Urinary bladder (tissue), 4 donors: ENCODE results near the gene MKNK2. TPM values are rescaled to one million over a fixed set of nuclear protein-coding genes. Genes with fewer than 3 reads are reported as not detected.
A peak's percentile ranks its signal among the peaks of the same experiment; 100 is the strongest.

Experiments used
- DNase-seq: peaks from one replicate; pipeline ENCODE4 v3.0.0-alpha.2; 2015; ENCODE audit errors: extremely low spot score
- H3K27ac ChIP-seq: one replicate; pipeline ENCODE4 v1.5.1; 2013; ENCODE audit warnings: low read depth, mild to moderate bottlenecking, moderate library complexity
- H3K36me3 ChIP-seq: one replicate; pipeline ENCODE4 v1.6.1; 2013; ENCODE audit warnings: mild to moderate bottlenecking, moderate library complexity; ENCODE audit not compliant: insufficient read depth
- H3K4me1 ChIP-seq: one replicate; pipeline ENCODE4 v1.6.1; 2013; ENCODE audit warnings: mild to moderate bottlenecking, moderate library complexity; ENCODE audit not compliant: insufficient read depth
- H3K4me3 ChIP-seq: one replicate; pipeline ENCODE4 v1.5.1; 2013; ENCODE audit warnings: low read depth, low read length
- WGBS: extraction: QIAGEN DNeasy Blood & Tissue Kit; methylation state at CpG from one replicate; pipeline ENCODE4 v1.1.7; 2013; 5-methylcytosine and 5-hydroxymethylcytosine counted together
- polyA plus RNA-seq: library from polyadenylated mRNA; stranded (reverse); fragments of 200-250 nt; gene quantifications from one replicate; pipeline ENCODE4 v1.2.3, GENCODE V29; 2013
- total RNA-seq: library from RNA; depleted of rRNA; stranded (reverse); fragments of >200 nt; gene quantifications from one replicate; pipeline ENCODE4 v1.2.3, GENCODE V29; 2014
- donor health status: healthy with polysubstance abuse.
- donor health status: healthy.

Gene MKNK2
- total and polyA plus RNA-seq, 2 donors, result 21.5 to 144 TPM

DNA sequence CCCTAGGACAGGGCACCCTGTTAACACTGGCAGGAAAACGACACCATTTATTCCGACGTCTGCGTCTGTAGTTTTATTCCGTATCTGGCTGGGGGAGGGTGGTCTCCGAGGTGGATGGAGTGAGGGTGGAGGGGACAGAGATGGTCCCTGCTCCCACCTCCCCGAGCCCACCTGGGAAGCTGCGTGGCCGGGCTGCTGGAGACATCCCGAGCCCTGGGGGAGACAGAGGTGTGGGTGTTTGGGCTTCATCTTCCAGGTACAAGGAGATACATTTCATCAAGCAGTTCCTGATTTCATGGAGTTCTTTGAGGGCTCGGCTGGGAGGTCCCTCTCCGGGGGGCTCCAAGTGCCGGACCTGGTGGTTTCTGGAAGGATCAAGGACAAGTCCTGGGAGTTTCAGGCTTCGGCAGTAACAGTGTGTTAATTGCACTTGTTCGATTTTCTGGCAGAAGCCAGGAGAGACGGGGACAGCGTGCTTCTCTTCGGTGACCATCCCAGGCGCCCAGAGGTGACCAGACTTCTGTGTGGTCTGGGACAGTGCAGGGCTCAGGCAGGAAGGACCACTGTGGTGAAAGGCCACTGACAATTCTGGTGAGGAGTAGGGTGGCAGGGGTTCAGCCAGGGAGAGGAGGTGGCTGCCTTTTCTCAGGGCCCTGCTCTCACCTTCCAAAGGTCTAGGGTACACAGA is 20.1 kb upstream of the MKNK2 start:
- H3K36me3 ChIP-seq, result peaks cover 2% of the 10 kb centered on the region
- no peak overlapping the region for H3K27ac ChIP-seq
- H3K4me1 ChIP-seq, result no peaks in the 10 kb centered on the region
- no peak overlapping the region for H3K4me3 ChIP-seq
- WGBS, result 85% methylated on average over 19 of the region's 19 CpGs
- no peak for DNase-seq

- WGBS, result 84% methylated on average over 10 of the region's 10 CpGs
- H3K36me3 ChIP-seq, result peaks cover 2% of the 10 kb centered on the region
- no peaks in the 10 kb centered on the region for H3K4me1 ChIP-seq
- H3K4me3 ChIP-seq, result no peak overlapping the region
- DNase-seq, result no peak
- no peak overlapping the region for H3K27ac ChIP-seq
These were observed 19.4 kb upstream of the MKNK2 start for GRCh38 chr19:2070436-2070827.

GRCh38 chr19:2064788-2065524 is 13.9 kb upstream of the MKNK2 start:
- WGBS, result 54% methylated on average over 38 of the region's 38 CpGs
- Histone ChIP-seq H3K4me3 (no peak overlapping the region), H3K4me1 (no peaks in the 10 kb centered on the region), H3K36me3 (no peaks in the 10 kb centered on the region), H3K27ac (no peak overlapping the region)
- no peak for DNase-seq

GRCh38 chr19:2064395-2064787 is 13.3 kb upstream of the MKNK2 start:
- Histone ChIP-seq H3K4me1 (peaks cover under 1% of the 10 kb centered on the region), H3K36me3 (no peaks in the 10 kb centered on the region), H3K27ac (no peak overlapping the region), H3K4me3 (no peak overlapping the region)
- DNase-seq, result no peak
- 73% methylated on average over 13 of the region's 13 CpGs for WGBS

DNA sequence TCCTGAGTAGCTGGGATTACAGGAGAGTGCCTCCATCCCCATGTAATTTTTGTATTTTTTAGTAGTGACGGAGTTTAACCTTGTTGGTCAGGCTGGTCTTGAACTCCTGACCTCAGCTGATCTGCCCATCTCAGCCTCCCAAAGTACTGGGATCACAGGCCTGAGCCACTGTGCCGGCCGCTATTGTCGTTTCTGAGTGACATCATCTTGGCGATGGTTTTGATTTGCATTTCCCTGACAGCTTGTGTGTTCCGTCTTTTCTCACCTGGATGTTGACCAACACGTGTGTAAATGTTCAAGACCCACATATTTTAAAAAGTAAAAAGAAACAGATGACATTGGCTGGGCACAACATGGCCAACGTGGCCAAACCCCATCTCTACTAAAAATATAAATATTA is 12.8 kb upstream of the MKNK2 start:
- H3K4me3 ChIP-seq, result no peak overlapping the region
- DNase-seq, result no peak
- H3K27ac ChIP-seq, result no peak overlapping the region
- H3K36me3 ChIP-seq, result no peaks in the 10 kb centered on the region
- H3K4me1 ChIP-seq, result peaks cover 3% of the 10 kb centered on the region
- WGBS, result 83% methylated on average over 8 of the region's 8 CpGs

- Histone ChIP-seq H3K4me1 (peaks cover 4% of the 10 kb centered on the region), H3K27ac (no peak overlapping the region), H3K36me3 (no peaks in the 10 kb centered on the region), H3K4me3 (no peak overlapping the region)
- 86% methylated on average over 9 of the region's 9 CpGs for WGBS
- no peak for DNase-seq
These were observed 11.7 kb upstream of the MKNK2 start for GRCh38 chr19:2062770-2063169.

- no peak for DNase-seq
- Histone ChIP-seq H3K4me1 (peaks cover 4% of the 10 kb centered on the region), H3K36me3 (no peaks in the 10 kb centered on the region), H3K4me3 (peak overlapping the region; percentile 46), H3K27ac (no peak overlapping the region)
- 61% methylated on average over 10 of the region's 10 CpGs for WGBS
These were observed 11.3 kb upstream of the MKNK2 start for GRCh38 chr19:2062389-2062729.

GRCh38 chr19:2061495-2062388 is 10.7 kb upstream of the MKNK2 start:
- H3K36me3 ChIP-seq, result no peaks in the 10 kb centered on the region
- H3K4me3 ChIP-seq, result peak overlapping the region; percentile 46
- peak overlapping the region; percentile 99 for H3K27ac ChIP-seq
- peaks cover 6% of the 10 kb centered on the region for H3K4me1 ChIP-seq
- 2% methylated on average over 50 of the region's 50 CpGs for WGBS
- DNase-seq, result peak; percentile 96

DNA sequence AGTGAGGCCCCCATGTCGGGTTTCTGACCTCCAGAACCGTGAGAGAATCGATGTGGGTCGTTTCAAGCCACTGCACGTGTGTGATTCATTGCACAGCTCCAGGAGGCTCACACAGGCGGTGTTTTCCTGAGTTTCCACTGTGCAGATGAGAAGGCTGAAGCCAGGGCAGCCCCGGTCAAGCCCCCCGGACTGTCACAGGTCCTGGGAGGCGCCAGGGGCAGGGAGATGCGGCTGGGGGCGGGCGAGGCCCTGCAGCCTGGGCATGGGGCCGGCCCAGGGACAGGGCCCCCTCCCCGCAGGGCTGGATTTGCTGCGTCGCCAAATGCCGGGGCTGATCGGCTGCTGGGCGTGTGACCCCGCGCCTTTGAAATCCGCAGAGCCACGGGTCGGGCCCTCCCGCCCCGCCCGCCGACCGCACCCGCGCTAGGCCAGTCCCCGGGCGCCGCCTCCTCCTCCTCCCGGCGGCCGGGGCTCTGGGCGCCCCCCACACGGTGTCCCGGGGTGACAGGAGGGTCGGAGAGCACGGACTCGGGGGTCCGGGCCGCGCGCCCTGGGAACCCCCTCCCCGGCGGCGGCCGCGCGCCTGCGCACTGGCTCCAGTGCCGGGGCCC is 9.9 kb upstream of the MKNK2 start:
- H3K4me3 ChIP-seq, result peak overlapping the region; percentile 54
- peaks cover 6% of the 10 kb centered on the region for H3K4me1 ChIP-seq
- DNase-seq, result no peak
- under 1% methylated on average over 55 of the region's 55 CpGs for WGBS
- no peaks in the 10 kb centered on the region for H3K36me3 ChIP-seq
- H3K27ac ChIP-seq, result peak overlapping the region; percentile 99

DNA sequence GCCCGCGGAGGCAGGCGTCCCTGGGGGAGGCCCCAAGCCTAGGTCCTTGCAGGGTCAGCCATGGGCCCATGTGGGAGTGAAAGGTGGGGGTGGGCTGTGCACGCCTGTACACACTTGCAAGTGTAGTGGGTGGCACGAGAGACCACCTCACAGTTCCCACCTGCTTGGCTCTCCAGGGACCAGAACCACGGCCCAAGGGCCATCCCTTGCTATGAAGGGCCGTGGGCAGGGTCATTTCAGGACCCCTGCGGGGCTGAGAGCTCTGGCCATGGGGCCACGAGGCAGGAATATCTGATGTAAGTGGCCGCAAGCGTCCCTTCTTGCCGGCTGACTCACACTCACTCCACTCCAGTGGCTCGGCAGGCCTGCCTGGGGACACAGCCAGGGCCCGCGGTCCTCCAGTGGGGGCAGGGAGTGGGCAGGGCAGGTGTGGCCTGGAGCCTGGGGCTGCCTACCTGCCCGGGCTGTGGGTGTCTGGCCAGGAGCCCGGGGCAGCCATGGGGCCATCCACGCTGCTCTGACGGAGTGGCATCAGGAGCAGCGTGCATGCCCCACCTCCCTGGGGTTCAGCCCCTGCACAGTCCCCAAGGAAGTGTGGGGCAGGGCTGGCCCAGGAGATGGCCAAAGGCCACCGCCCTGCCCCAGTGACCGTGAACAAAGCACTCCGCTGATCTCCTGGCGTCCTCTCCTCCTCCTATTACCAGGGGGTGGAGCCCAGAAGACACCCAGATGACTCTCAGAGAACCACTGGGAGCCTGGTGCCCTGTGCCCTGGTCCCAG is 8.6 kb upstream of the MKNK2 start:
- WGBS, result 41% methylated on average over 24 of the region's 24 CpGs
- peaks cover 6% of the 10 kb centered on the region for H3K4me1 ChIP-seq
- H3K27ac ChIP-seq, result peak overlapping the region; percentile 99
- no peak for DNase-seq
- no peaks in the 10 kb centered on the region for H3K36me3 ChIP-seq
- no peak overlapping the region for H3K4me3 ChIP-seq

- no peak for DNase-seq
These were observed 7.8 kb upstream of the MKNK2 start for GRCh38 chr19:2058570-2059421.

More at GRCh38 chr19:2058570-2059421, 7.8 kb upstream of the MKNK2 start:
- 87% methylated on average over 27 of the region's 27 CpGs for WGBS
- H3K27ac ChIP-seq, result peak overlapping the region; percentile 99
- H3K4me1 ChIP-seq, result peaks cover 6% of the 10 kb centered on the region
- H3K36me3 ChIP-seq, result no peaks in the 10 kb centered on the region
- H3K4me3 ChIP-seq, result no peak overlapping the region
